GM12878 (cell line): ENCODE measurements around the gene CEACAM5. TPM values are rescaled to one million over a fixed set of nuclear protein-coding genes. Genes with fewer than 3 reads are reported as not detected.

Source experiments
- ATAC-seq: fragments of 200-7000 bp; cut with Tn5 transposase; 3 replicates; pipeline ENCODE4 v1.9.1; 2020; ENCODE audit warnings: mild to moderate bottlenecking, moderate library complexity
- BruUV-seq: library from RNA; stranded (reverse); fragments of 400-500 nt; replicated peaks from 2 replicates; lab custom pipeline; 2021; lab: Mats Ljungman, UMichigan
- CTCF ChIA-PET: fragments of 300-600 bp; sonication (Branson Sonifier 250); formaldehyde crosslinking; extraction: SDS; loops from one replicate; lab custom pipeline; 2021; ENCODE audit warnings: inconsistent platforms; lab: Yijun Ruan, JAX
- POLR2A ChIA-PET: fragments of 350-600 bp; formaldehyde crosslinking; extraction: SDS; loops from one replicate; lab custom pipeline; 2021; ENCODE audit warnings: inconsistent platforms; lab: Charles Lee
- RAD21 ChIA-PET: fragments of 300-600 bp; sonication (Branson Sonifier 250); formaldehyde crosslinking; loops from one replicate; lab custom pipeline; 2023; ENCODE audit warnings: antibody characterized with exemption; ENCODE audit not compliant: unreplicated experiment; lab: Charles Lee
- SMC1A ChIA-PET: fragments of 300-600 bp; sonication (Branson Sonifier 250); formaldehyde crosslinking; loops from one replicate; lab custom pipeline; 2023; ENCODE audit not compliant: unreplicated experiment, uncharacterized antibody; lab: Charles Lee
- DNase-seq: peaks from one replicate; pipeline ENCODE4 v3.0.0-alpha.2; 2011; ENCODE audit warnings: low read depth, low spot score
- FAIRE-seq: peaks from 3 replicates; lab custom pipeline; 2011; peaks lifted over from hg19 to GRCh38; lab: Jason Lieb, UNC
- H2AFZ ChIP-seq: 2 replicates; pipeline ENCODE4 v1.6.0; 2011; ENCODE audit warnings: low read depth, low read length, control low read depth; ENCODE audit not compliant: control insufficient read depth
- H3K27ac ChIP-seq: 2 replicates; pipeline ENCODE4 v1.5.1; 2011; ENCODE audit warnings: control low read depth; ENCODE audit not compliant: control insufficient read depth, insufficient read depth
- H3K27me3 ChIP-seq, 2 experiments: replicated peaks in 1 of 2; 2 replicates each; pipeline versions ENCODE4 v1.6.0 to v1.6.1; 2011; ENCODE audit warnings: low read length in 1 of 2; ENCODE audit not compliant: control insufficient read depth in 2 of 2, insufficient read depth in 2 of 2
- H3K36me3 ChIP-seq, 2 experiments: 2 replicates each; pipeline ENCODE4 v1.5.1; 2011; ENCODE audit warnings: low read length in 1 of 2; ENCODE audit not compliant: control insufficient read depth in 2 of 2, insufficient read depth in 2 of 2
- H3K4me1 ChIP-seq: 2 replicates; pipeline ENCODE4 v1.6.1; 2011; ENCODE audit warnings: mild to moderate bottlenecking, low read length, moderate library complexity, mixed read lengths; ENCODE audit not compliant: control insufficient read depth, insufficient read depth
- H3K4me2 ChIP-seq: 2 replicates; pipeline ENCODE4 v1.6.0; 2011; ENCODE audit warnings: control low read depth; ENCODE audit not compliant: control insufficient read depth, insufficient read depth
- H3K4me3 ChIP-seq: fragments of 200-600 bp; sonication (generic); 2 replicates; pipeline ENCODE4 v1.5.1; 2016
- H3K79me2 ChIP-seq: 2 replicates; pipeline ENCODE4 v1.6.0; 2011; ENCODE audit warnings: low read length; ENCODE audit not compliant: control insufficient read depth, insufficient read depth
- H3K9ac ChIP-seq: 2 replicates; pipeline ENCODE4 v1.8.0; 2011; ENCODE audit warnings: low read length, control low read depth, mixed read lengths; ENCODE audit not compliant: control insufficient read depth, insufficient read depth
- H3K9me3 ChIP-seq: replicated peaks from 3 replicates; pipeline ENCODE4 v1.5.1; 2011; ENCODE audit warnings: mild to moderate bottlenecking, low read length; ENCODE audit not compliant: control insufficient read depth, insufficient read depth
- H4K20me1 ChIP-seq: 2 replicates; pipeline ENCODE4 v1.6.0; 2011; ENCODE audit not compliant: control insufficient read depth, insufficient read depth
- BACH1 ChIP-seq: fragments of 450-650 bp; IDR thresholded peaks from 2 replicates; pipeline ENCODE4 v1.6.1; 2017; ENCODE audit warnings: mild to moderate bottlenecking, borderline replicate concordance
- ELK1 ChIP-seq: IDR thresholded peaks from 2 replicates; pipeline ENCODE4 v1.6.1; 2012; ENCODE audit warnings: low read depth, low read length, improper control_type of control experiment
- JUNB ChIP-seq: IDR thresholded peaks from 2 replicates; pipeline ENCODE4 v1.6.1; 2016; ENCODE audit warnings: antibody characterized with exemption, mild to moderate bottlenecking
- POLR2AphosphoS2 ChIP-seq: IDR thresholded peaks from 2 replicates; pipeline ENCODE4 v1.6.1; 2011; ENCODE audit warnings: low read depth, mild to moderate bottlenecking, low read length, improper control_type of control experiment, moderate library complexity
- RAD21 ChIP-seq: IDR thresholded peaks from 2 replicates; pipeline ENCODE4 v1.6.1; 2011; ENCODE audit warnings: mild to moderate bottlenecking, low read depth, low read length, moderate library complexity; ENCODE audit not compliant: insufficient read depth
- SMC3 ChIP-seq: IDR thresholded peaks from 2 replicates; pipeline ENCODE4 v1.6.1; 2011; ENCODE audit warnings: low read length, improper control_type of control experiment, borderline replicate concordance
- WGBS: methylation state at CpG from one replicate; pipeline ENCODE4 v1.1.6; 2016; ENCODE audit warnings: low lambda C conversion rate; ENCODE audit not compliant: insufficient replicate concordance, insufficient coverage; ENCODE audit errors: missing lambda C conversion rate; 5-methylcytosine and 5-hydroxymethylcytosine counted together
- in situ Hi-C: fragments of 300-500 bp; cut with MboI; formaldehyde crosslinking; loops from 9 replicates; pipeline ENCODE4 v1.14.3; 2018; ENCODE audit warnings: mixed read lengths
- intact Hi-C: fragments of 100-400 bp; cut with micrococcal nuclease; formaldehyde crosslinking; loops from one replicate; pipeline ENCODE4 v1.14.2; 2022; ENCODE audit not compliant: unreplicated experiment
- polyA plus RNA-seq, 11 experiments: library from polyadenylated mRNA; depleted of rRNA in 4 of 11; unstranded in 6 of 11; stranded (reverse) in 5 of 11; fragments of >200 nt; fragmentation: Nextera tagmentation in 4 of 11; fragmentation: Illumina TruSeq in 1 of 11; extraction: Ambion mirVana in 4 of 11; extraction: Trizol in 1 of 11; gene quantifications; 1 replicate in 1 of 11; 2 replicates in 10 of 11; pipeline versions ENCODE4 v1.2.1 to v1.2.3, GENCODE V29; 2011 to 2016; ENCODE audit warnings: inconsistent platforms in 2 of 11, missing spikeins in 2 of 11, low read depth in 1 of 11
- total RNA-seq, 4 experiments: library from RNA; depleted of rRNA in 3 of 4; stranded (reverse); fragments of >200 nt in 3 of 4; fragmentation: Illumina TruSeq in 1 of 4; extraction: Trizol in 1 of 4; gene quantifications; 2 replicates each; pipeline versions ENCODE4 v1.2.1 to v1.2.3, GENCODE V29; 2013 to 2021
- TF ChIP-seq, protein P1 (sequence below), 3 experiments: IDR thresholded peaks in 2 of 3; conservative IDR thresholded peaks in 1 of 3; 2 replicates each; pipeline ENCODE4 v1.5.1; 2011; ENCODE audit warnings: low read depth in 3 of 3, low read length in 3 of 3, mild to moderate bottlenecking in 3 of 3, control low read depth in 2 of 3, moderate library complexity in 2 of 3, inconsistent platforms in 1 of 3, mixed read lengths in 1 of 3; ENCODE audit not compliant: control insufficient read depth in 2 of 3, insufficient read depth in 1 of 3; ENCODE audit errors: extremely low read depth in 1 of 3

CEACAM5 gene
- total and polyA plus RNA-seq, 10 of the 15 experiments (the other 5 are each of a cell fraction or from before 2014, with no cell fraction given), result 0.38 TPM; not detected in 9

DNA sequence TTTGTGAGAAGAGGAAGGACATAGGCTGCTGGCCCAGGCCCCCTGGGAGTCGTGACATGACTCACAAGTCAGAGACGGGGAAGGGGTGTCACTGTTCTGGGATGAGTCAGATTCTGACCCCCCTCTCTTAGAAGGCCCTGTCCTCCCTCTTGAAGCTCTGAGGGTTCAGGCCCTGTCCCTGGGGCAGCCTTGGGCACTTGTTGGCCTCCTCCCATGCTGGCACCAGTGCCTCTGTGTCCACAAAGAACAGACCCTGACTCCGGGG lies 17.7 kb upstream of the CEACAM5 start:
- TF ChIP-seq ELK1 (no peak), POLR2AphosphoS2 (no peak), BACH1 (no peak)
- Histone ChIP-seq H3K4me3 (no peak overlapping the region), H3K79me2 (no peaks in the 10 kb centered on the region), H3K27me3 (no peaks in the 10 kb centered on the region; a peak in 2 of 4 replicates), H3K4me2 (no peak overlapping the region), H3K27ac (no peak overlapping the region), H3K9me3 (no peaks in the 10 kb centered on the region), H3K9ac (no peak overlapping the region), H3K36me3 (no peaks in the 10 kb centered on the region), H4K20me1 (no peaks in the 10 kb centered on the region), H2AFZ (no peak overlapping the region), H3K4me1 (no peaks in the 10 kb centered on the region)
- RAD21 ChIA-PET, result interaction anchor here (2.4 kb wide), 1 partner anchor 49 kb away, joined by 9 read pairs; no protein-coding TSS in a partner anchor
- intact Hi-C loops (loop anchor here (2.0 kb wide), 1 partner anchor 48 kb away; no protein-coding TSS in a partner anchor), in situ Hi-C loops (loop anchor here (5.0 kb wide), 1 partner anchor 48 kb away; no protein-coding TSS in a partner anchor)
- POLR2A ChIA-PET, result no interaction called here
- SMC1A ChIA-PET, result interaction anchor here (3.0 kb wide), 1 partner anchor 49 kb away, joined by 25 read pairs; no protein-coding TSS in a partner anchor
- BruUV-seq, result no TSS peak
- FAIRE-seq (no peak), DNase-seq (no peak), ATAC-seq (no peak)
- CTCF ChIA-PET, result interaction anchor here (0.6 to 8.1 kb wide), 4 partner anchors 10 to 62 kb away, joined by 3 to 72 read pairs (median 3); no protein-coding TSS in a partner anchor
- 0% methylated on average over 3 of the region's 3 CpGs for WGBS

DNA sequence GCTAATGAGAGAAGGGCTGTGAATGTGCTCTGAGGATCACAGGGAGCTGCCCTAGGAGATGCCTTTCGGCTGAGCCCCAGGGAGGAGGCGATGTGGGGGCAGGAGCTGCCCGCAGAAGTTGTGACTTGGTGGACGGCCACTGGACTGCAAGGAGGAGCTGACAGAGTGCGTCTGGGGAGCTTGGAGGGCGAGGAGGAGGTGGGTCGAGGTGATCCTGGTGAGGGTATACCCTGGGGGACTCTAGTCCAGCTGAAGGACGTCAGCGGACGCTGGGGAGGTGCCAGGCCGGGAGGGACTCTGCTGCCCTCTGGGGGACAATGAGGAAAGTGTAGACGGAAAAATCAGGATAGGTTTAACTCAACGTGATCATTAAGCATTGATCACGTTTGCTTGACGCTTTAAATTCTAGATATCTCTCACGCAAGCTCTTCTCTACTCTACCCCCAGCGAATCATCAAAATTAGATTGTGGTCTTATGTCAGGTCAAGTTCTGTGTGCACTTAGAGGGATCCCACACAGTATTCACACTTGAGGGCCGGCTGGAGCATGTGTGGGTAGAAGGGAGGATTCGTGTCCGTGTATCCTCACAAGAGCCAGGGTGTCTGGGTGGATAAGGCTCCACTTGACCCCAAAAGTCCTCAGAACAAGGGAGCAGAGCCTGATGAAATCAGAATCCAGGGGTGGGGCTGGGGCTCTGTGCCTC lies 17.0 kb upstream of the CEACAM5 start:
- FAIRE-seq (peak; percentile 13), DNase-seq (no peak), ATAC-seq (peak; percentile 60)
- ChIA-PET SMC1A (interaction anchor here (3.0 kb wide), 1 partner anchor 50 kb away, joined by 25 read pairs; no protein-coding TSS in a partner anchor), POLR2A (no interaction called here), RAD21 (interaction anchor here (2.4 kb wide), 1 partner anchor 50 kb away, joined by 9 read pairs; no protein-coding TSS in a partner anchor), CTCF (interaction anchor here (0.6 to 8.1 kb wide), 6 partner anchors 9 to 213 kb away, joined by 3 to 72 read pairs (median 3); no protein-coding TSS in a partner anchor)
- intact Hi-C loops (loop anchor here (2.0 kb wide), 1 partner anchor 49 kb away; no protein-coding TSS in a partner anchor), in situ Hi-C loops (loop anchor here (5.0 kb wide), 1 partner anchor 49 kb away; no protein-coding TSS in a partner anchor)
- H4K20me1 ChIP-seq, result no peaks in the 10 kb centered on the region
- no peaks in the 10 kb centered on the region for H3K36me3 ChIP-seq
- 17% methylated on average over 20 of the region's 20 CpGs for WGBS
- TF ChIP-seq JUNB (no peak), SMC3 (peak; percentile 51), RAD21 (peak; percentile 24; the same call in 1 of the 2 replicates)
- TF ChIP-seq, protein P1, sequence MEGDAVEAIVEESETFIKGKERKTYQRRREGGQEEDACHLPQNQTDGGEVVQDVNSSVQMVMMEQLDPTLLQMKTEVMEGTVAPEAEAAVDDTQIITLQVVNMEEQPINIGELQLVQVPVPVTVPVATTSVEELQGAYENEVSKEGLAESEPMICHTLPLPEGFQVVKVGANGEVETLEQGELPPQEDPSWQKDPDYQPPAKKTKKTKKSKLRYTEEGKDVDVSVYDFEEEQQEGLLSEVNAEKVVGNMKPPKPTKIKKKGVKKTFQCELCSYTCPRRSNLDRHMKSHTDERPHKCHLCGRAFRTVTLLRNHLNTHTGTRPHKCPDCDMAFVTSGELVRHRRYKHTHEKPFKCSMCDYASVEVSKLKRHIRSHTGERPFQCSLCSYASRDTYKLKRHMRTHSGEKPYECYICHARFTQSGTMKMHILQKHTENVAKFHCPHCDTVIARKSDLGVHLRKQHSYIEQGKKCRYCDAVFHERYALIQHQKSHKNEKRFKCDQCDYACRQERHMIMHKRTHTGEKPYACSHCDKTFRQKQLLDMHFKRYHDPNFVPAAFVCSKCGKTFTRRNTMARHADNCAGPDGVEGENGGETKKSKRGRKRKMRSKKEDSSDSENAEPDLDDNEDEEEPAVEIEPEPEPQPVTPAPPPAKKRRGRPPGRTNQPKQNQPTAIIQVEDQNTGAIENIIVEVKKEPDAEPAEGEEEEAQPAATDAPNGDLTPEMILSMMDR (IDR thresholded peaks at IDR 0.05 in 2 of 3, conservative IDR thresholded peaks at IDR 0.05 in 1 of 3; ENCODE audit: control insufficient read depth in 2 of 3, extremely low read depth in 1 of 3, insufficient read depth in 1 of 3, low read depth in 3 of 3, low read length in 3 of 3), result peak; percentile 59 to 75 (median 72)
- peaks cover 0 to under 1% of the 10 kb centered on the region in 2 experiments; a peak in 2 of 4 replicates for H3K27me3 ChIP-seq
- no peaks in the 10 kb centered on the region for H3K9me3 ChIP-seq
- H3K4me1 ChIP-seq, result no peaks in the 10 kb centered on the region
- H3K79me2 ChIP-seq, result no peaks in the 10 kb centered on the region
- no peak overlapping the region for H3K4me3 ChIP-seq
- no peak overlapping the region for H3K27ac ChIP-seq
- no peak overlapping the region for H2AFZ ChIP-seq
- no peak overlapping the region for H3K4me2 ChIP-seq
- no peak overlapping the region for H3K9ac ChIP-seq
- no TSS peak for BruUV-seq
